ENCODE results near the gene CAST.
A peak's percentile ranks its signal among the peaks of the same experiment; 100 is the strongest.

The CAST gene

GRCh38 chr5:96642281-96642640, 19.9 kb upstream of the CAST start:
- DNase-seq (ENCODE audit: low spot score): no peak

- no peak for DNase-seq (ENCODE audit: low spot score)
Observed at GRCh38 chr5:96645091-96645490, 17.1 kb upstream of the CAST start.

GRCh38 chr5:96648023-96648422, 14.2 kb upstream of the CAST start:
- no peak for DNase-seq (ENCODE audit: low spot score)

- DNase-seq (ENCODE audit: low spot score): no peak
Observed at GRCh38 chr5:96648593-96648992, 13.6 kb upstream of the CAST start.

- peak; percentile 64 for DNase-seq (ENCODE audit: low spot score)
Observed at GRCh38 chr5:96649251-96649662, 12.9 kb upstream of the CAST start.

- DNase-seq (ENCODE audit: low spot score): no peak
Observed at GRCh38 chr5:96649681-96650540, 12.3 kb upstream of the CAST start.

GRCh38 chr5:96651047-96651446, 11.1 kb upstream of the CAST start:
- DNase-seq (ENCODE audit: low spot score): peak; percentile 54

GRCh38 chr5:96651948-96652753, 10.0 kb upstream of the CAST start:
- no peak for DNase-seq (ENCODE audit: low spot score)

GRCh38 chr5:96652769-96653454, 9.3 kb upstream of the CAST start:
- no peak for DNase-seq (ENCODE audit: low spot score)

GRCh38 chr5:96654209-96654608, 8.0 kb upstream of the CAST start:
- DNase-seq (ENCODE audit: low spot score): no peak

GRCh38 chr5:96655085-96655484, 7.1 kb upstream of the CAST start:
- no peak for DNase-seq (ENCODE audit: low spot score)

- DNase-seq (ENCODE audit: low spot score): no peak
Observed at GRCh38 chr5:96655506-96655905, 6.7 kb upstream of the CAST start.

- DNase-seq (ENCODE audit: low spot score): no peak
Observed at GRCh38 chr5:96657068-96657467, 5.1 kb upstream of the CAST start.

GRCh38 chr5:96658272-96658671, 3.9 kb upstream of the CAST start:
- DNase-seq (ENCODE audit: low spot score): no peak

GRCh38 chr5:96659170-96659569, 3.0 kb upstream of the CAST start:
- DNase-seq (ENCODE audit: low spot score): no peak

- peak; percentile 69 for DNase-seq (ENCODE audit: low spot score)
Observed at GRCh38 chr5:96660971-96661854, 963 bp upstream of the CAST start.

GRCh38 chr5:96662725-96663518, 746 bp downstream of the CAST start:
- DNase-seq (ENCODE audit: low spot score): peak; percentile 88

GRCh38 chr5:96663608-96664007, 1.4 kb downstream of the CAST start:
- DNase-seq (ENCODE audit: low spot score): no peak

GRCh38 chr5:96664669-96665068, 2.5 kb downstream of the CAST start:
- no peak for DNase-seq (ENCODE audit: low spot score)

GRCh38 chr5:96668725-96669124, 6.5 kb downstream of the CAST start:
- no peak for DNase-seq (ENCODE audit: low spot score)

GRCh38 chr5:96669909-96670308, 7.7 kb downstream of the CAST start:
- DNase-seq (ENCODE audit: low spot score): no peak
